Psoas muscle (tissue), 8 donors: Measurements from ENCODE around the gene LOXL1. TPM values are rescaled to one million over a fixed set of nuclear protein-coding genes. Genes with fewer than 3 reads are reported as not detected.
A peak's percentile ranks its signal among the peaks of the same experiment; 100 is the strongest.

ENCODE experiments used
- ATAC-seq, 4 donors: fragments of 200-7000 bp; cut with Tn5 transposase; one replicate each; pipeline ENCODE4 v1.9.1; 2020; ENCODE audit warnings: moderate library complexity in 3 of 4, mild to moderate bottlenecking in 2 of 4
- DNase-seq, 2 donors: peaks; one replicate each; pipeline ENCODE4 v3.0.0-alpha.2; 2020
- H3K27ac ChIP-seq: fragments of 200-600 bp; one replicate; pipeline ENCODE4 v1.8.0; 2022
- H3K27me3 ChIP-seq, 3 donors: fragments of 200-600 bp in 1 of 3; one replicate each; pipeline versions ENCODE4 v1.6.1 to v1.8.0; 2013 to 2022; ENCODE audit warnings: low read length in 2 of 3, mild to moderate bottlenecking in 2 of 3, moderate library complexity in 1 of 3; ENCODE audit not compliant: insufficient read depth in 3 of 3
- H3K36me3 ChIP-seq, 2 donors: fragments of 200-600 bp in 1 of 2; one replicate each; pipeline versions ENCODE4 v1.6.1 to v1.8.0; 2013 to 2022; ENCODE audit warnings: low read depth in 1 of 2, mild to moderate bottlenecking in 1 of 2, moderate library complexity in 1 of 2; ENCODE audit not compliant: insufficient read depth in 1 of 2
- H3K4me1 ChIP-seq: fragments of 200-600 bp; one replicate; pipeline ENCODE4 v1.8.0; 2022
- H3K4me3 ChIP-seq: fragments of 200-600 bp; one replicate; pipeline ENCODE4 v1.8.0; 2022; ENCODE audit warnings: mild to moderate bottlenecking
- H3K9me3 ChIP-seq: fragments of 200-600 bp; one replicate; pipeline ENCODE4 v1.8.0; 2022
- CTCF ChIP-seq: fragments of 200-600 bp; IDR thresholded peaks from one replicate; pipeline ENCODE4 v1.8.0; 2022; ENCODE audit warnings: antibody characterized with exemption
- WGBS, 3 donors: extraction: QIAGEN DNeasy Blood & Tissue Kit; methylation state at CpG; one replicate each; pipeline versions ENCODE4 v1.1.6 to v1.1.7; 2013; 5-methylcytosine and 5-hydroxymethylcytosine counted together
- intact Hi-C, 2 donors: fragments of 100-400 bp; cut with DNase I; formaldehyde crosslinking; loops; one replicate each; pipeline versions ENCODE4 v1.11.0 to v1.14.2; 2022
- polyA plus RNA-seq, 3 donors: library from polyadenylated mRNA; stranded (reverse); fragments of 200-250 nt; gene quantifications; one replicate each; pipeline ENCODE4 v1.2.3, GENCODE V29; 2013
- total RNA-seq, 4 donors: library from RNA; stranded (reverse); fragmentation: NEBNext Ultra II Directional in 2 of 4; extraction: Animal tissue kit (Norgen Biotek cat#: 25700) in 2 of 4; gene quantifications; one replicate each; pipeline versions ENCODE4 v1.2.1 to v1.2.4, GENCODE V29; 2021 to 2023
- donor health status: healthy with polysubstance abuse.
- donor health status: DM: no; HTN: no; CAD: no; lungs with moderate emphysema.
- donor health status: Bipolar disorder and iron deficiency.
- donor health status: healthy.
- donor health status: DM: yes; HTN: yes; CAD: no.
- donor health status: DM: no; HTN: no; CAD: no.
- donor health status: DM: no; HTN: no; CAD: no.
- donor health status: DM: yes; HTN: yes; CAD: no.

Gene LOXL1
- total and polyA plus RNA-seq, 7 donors, result 1.6 to 8.7 (median 5.1) TPM

- WGBS, 3 donors, result 89 to 92% (median 90%) methylated on average over 17 of the region's 17 CpGs
Measured at GRCh38 chr15:73946046-73946721, 19.9 kb downstream of the LOXL1 start.

GRCh38 chr15:73946795-73947370 lies 20.6 kb downstream of the LOXL1 start:
- no peak overlapping the region for H3K27ac ChIP-seq
- intact Hi-C loops, result no loop called here
- peaks cover 12% of the 10 kb centered on the region for H3K4me1 ChIP-seq
- H3K4me3 ChIP-seq, result no peak overlapping the region
- WGBS, 3 donors, result 96 to 98% (median 97%) methylated on average over 9 of the region's 9 CpGs
- no peaks in the 10 kb centered on the region for H3K9me3 ChIP-seq
- H3K27me3 ChIP-seq, result no peaks in the 10 kb centered on the region
- ATAC-seq (no peak), DNase-seq (peak in 1 of 2 donors; percentile 36)
- H3K36me3 ChIP-seq, result peaks cover 0 to 33% of the 10 kb centered on the region in 2 donors
- TF ChIP-seq CTCF, result no peak

More at GRCh38 chr15:73946046-73946721, 19.9 kb downstream of the LOXL1 start:
- TF ChIP-seq CTCF, result no peak
- no peaks in the 10 kb centered on the region for H3K27me3 ChIP-seq
- H3K4me3 ChIP-seq, result no peak overlapping the region
- DNase-seq (peak in 1 of 2 donors; percentile 33), ATAC-seq (no peak)
- no peaks in the 10 kb centered on the region for H3K9me3 ChIP-seq
- intact Hi-C loops, result no loop called here
- no peak overlapping the region for H3K27ac ChIP-seq
- peaks cover 6% of the 10 kb centered on the region for H3K4me1 ChIP-seq
- H3K36me3 ChIP-seq, result peaks cover 0 to 33% of the 10 kb centered on the region in 2 donors

- 94 to 99% (median 97%) methylated on average over 7 to 9 of the region's 9 CpGs for WGBS, 3 donors
- Histone ChIP-seq H3K4me1 (peaks cover 15% of the 10 kb centered on the region), H3K27ac (no peak overlapping the region), H3K9me3 (no peaks in the 10 kb centered on the region), H3K4me3 (no peak overlapping the region), H3K36me3 (peaks cover 0 to 37% of the 10 kb centered on the region in 2 donors), H3K27me3 (no peaks in the 10 kb centered on the region)
- ATAC-seq (no peak), DNase-seq (peak in 1 of 2 donors; percentile 33)
- no peak for TF ChIP-seq CTCF
- intact Hi-C loops, result no loop called here
Measured at GRCh38 chr15:73947651-73948050, 21.4 kb downstream of the LOXL1 start.

- WGBS, 3 donors, result 97 to 99% (median 99%) methylated on average over 4 of the region's 4 CpGs
- intact Hi-C loops, result no loop called here
- H3K27me3 ChIP-seq, result no peaks in the 10 kb centered on the region
- H3K36me3 ChIP-seq, result peaks cover 0 to 37% of the 10 kb centered on the region in 2 donors
- H3K4me3 ChIP-seq, result no peak overlapping the region
- no peak for TF ChIP-seq CTCF
- no peak overlapping the region for H3K27ac ChIP-seq
- H3K4me1 ChIP-seq, result peaks cover 15% of the 10 kb centered on the region
- peak in 1 of 2 donors; percentile 11 for DNase-seq
- ATAC-seq, result no peak
- no peaks in the 10 kb centered on the region for H3K9me3 ChIP-seq
Measured at GRCh38 chr15:73948396-73948795, 22.1 kb downstream of the LOXL1 start.
